Subcutaneous abdominal adipose tissue (tissue), 5 donors: ENCODE results near the gene TMLHE.
"Not testable (repeated sequence)": the region's sequence is repeated elsewhere in the genome, so short reads cannot be mapped to it uniquely, and the experiment has no call there.

Source experiments
- H3K27ac ChIP-seq: one replicate; pipeline ENCODE4 v1.7.0; 2013; ENCODE audit warnings: low read depth, mild to moderate bottlenecking, inconsistent platforms, low read length, moderate library complexity
- H3K27me3 ChIP-seq, 5 donors: one replicate each; pipeline ENCODE4 v1.7.0; 2013; ENCODE audit warnings: low read length in 5 of 5, inconsistent platforms in 1 of 5; ENCODE audit not compliant: control insufficient read depth in 5 of 5, insufficient read depth in 4 of 5
- H3K36me3 ChIP-seq, 5 donors: one replicate each; pipeline ENCODE4 v1.7.0; 2013; ENCODE audit warnings: low read length in 5 of 5; ENCODE audit not compliant: control insufficient read depth in 5 of 5, insufficient read depth in 5 of 5
- H3K4me1 ChIP-seq, 5 donors: one replicate each; pipeline ENCODE4 v1.7.0; 2013; ENCODE audit warnings: low read length in 5 of 5, mild to moderate bottlenecking in 3 of 5, moderate library complexity in 1 of 5; ENCODE audit not compliant: control insufficient read depth in 5 of 5, insufficient read depth in 5 of 5
- H3K4me3 ChIP-seq, 5 donors: one replicate each; pipeline ENCODE4 v1.7.0; 2013; ENCODE audit warnings: low read length in 5 of 5, low read depth in 1 of 5
- H3K9ac ChIP-seq, 5 donors: one replicate each; pipeline ENCODE4 v1.7.0; 2013; ENCODE audit warnings: low read length in 5 of 5, mild to moderate bottlenecking in 4 of 5, moderate library complexity in 3 of 5
- H3K9me3 ChIP-seq, 5 donors: one replicate each; pipeline ENCODE4 v1.7.0; 2013; ENCODE audit warnings: low read length in 5 of 5; ENCODE audit not compliant: control insufficient read depth in 5 of 5
- donor health status: healthy.
- donor health status: healthy.
- donor health status: healthy.
- donor health status: healthy.
- donor health status: healthy.

The TMLHE gene

GRCh38 chrX:155613927-155614559, 1.3 kb upstream of the TMLHE start:
- Histone ChIP-seq H3K27ac (no peak overlapping the region), H3K36me3 (no peaks in the 10 kb centered on the region), H3K9me3 (peaks cover 0 to 10% (median 2%) of the 10 kb centered on the region in 5 donors), H3K9ac (no peak overlapping the region), H3K4me1 (peaks cover 0 to 15% (median 13%) of the 10 kb centered on the region in 5 donors), H3K4me3 (no peak overlapping the region), H3K27me3 (no peaks in the 10 kb centered on the region)

DNA sequence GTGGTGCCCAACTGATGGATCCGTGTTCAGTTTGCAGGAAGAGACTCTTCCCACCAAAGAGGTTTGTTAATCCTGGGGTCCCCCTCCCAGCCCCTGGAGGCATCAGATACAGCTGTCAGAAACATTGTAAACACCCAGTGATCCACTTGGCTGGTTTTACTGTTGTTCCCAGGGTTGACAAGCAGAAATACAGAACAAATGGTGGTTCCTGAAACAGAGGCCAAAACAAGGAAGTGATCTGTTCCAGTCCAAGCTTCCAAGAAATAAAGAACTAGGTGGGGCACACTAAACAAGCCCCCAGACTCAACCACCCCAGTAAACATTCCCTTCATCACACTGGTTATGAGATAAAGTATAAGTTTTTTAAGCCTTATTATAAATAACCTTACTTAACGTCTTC, 1.4 kb downstream of the TMLHE start:
- no peaks in the 10 kb centered on the region for H3K36me3 ChIP-seq
- peak overlapping the region in 4 of 5 donors; percentile 16 to 89 (median 82) for H3K4me3 ChIP-seq
- H3K27me3 ChIP-seq, result no peaks in the 10 kb centered on the region
- H3K9ac ChIP-seq, result peak overlapping the region in 4 of 5 donors; percentile 90 to 99 (median 92)
- H3K9me3 ChIP-seq, result peaks cover 0 to 4% (median 2%) of the 10 kb centered on the region in 5 donors
- H3K27ac ChIP-seq, result peak overlapping the region; percentile 88
- H3K4me1 ChIP-seq, result peaks cover 0 to 15% (median 13%) of the 10 kb centered on the region in 5 donors

DNA sequence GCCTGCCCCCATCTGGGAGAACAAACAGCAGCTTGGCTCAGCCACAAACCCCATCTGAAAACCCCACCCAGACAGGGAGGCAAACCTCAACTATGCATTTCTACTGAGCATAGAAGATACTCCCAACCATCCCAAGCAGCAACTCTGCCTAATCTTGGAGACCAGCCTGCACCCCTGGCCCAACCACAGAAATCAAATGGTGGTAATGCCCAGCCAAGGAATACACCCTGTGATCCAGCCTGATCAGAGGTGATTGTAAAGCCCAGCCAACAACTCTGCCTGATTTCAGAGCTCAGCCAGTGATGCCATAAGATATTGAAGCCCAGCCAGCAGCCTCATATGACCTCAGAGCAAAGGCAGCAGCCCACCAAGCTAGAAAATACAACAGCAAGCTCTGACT, 19.8 kb downstream of the TMLHE start:
- H3K9me3 ChIP-seq, result peaks cover 8 to 30% (median 25%) of the 10 kb centered on the region in 5 donors

GRCh38 chrX:155592331-155592730, 20.4 kb downstream of the TMLHE start:
- H3K27me3 ChIP-seq, result no peaks in the 10 kb centered on the region
- no peak overlapping the region for H3K9ac ChIP-seq
- peaks cover 10 to 34% (median 25%) of the 10 kb centered on the region in 5 donors for H3K9me3 ChIP-seq
- H3K27ac ChIP-seq, result no peak overlapping the region
- no peaks in the 10 kb centered on the region for H3K4me1 ChIP-seq
- no peak overlapping the region for H3K4me3 ChIP-seq
- H3K36me3 ChIP-seq, result peaks cover 0 to 5% (median 0%) of the 10 kb centered on the region in 5 donors

More for the DNA sequence above, 19.8 kb downstream of the TMLHE start:
- H3K9ac ChIP-seq, result no peak overlapping the region
- H3K27me3 ChIP-seq, result no peaks in the 10 kb centered on the region
- H3K27ac ChIP-seq, result no peak overlapping the region
- H3K36me3 ChIP-seq, result peaks cover 0 to 3% (median 0%) of the 10 kb centered on the region in 5 donors
- H3K4me3 ChIP-seq, result no peak overlapping the region
- no peaks in the 10 kb centered on the region for H3K4me1 ChIP-seq

- H3K36me3 ChIP-seq, result no peaks in the 10 kb centered on the region
- no peaks in the 10 kb centered on the region for H3K4me1 ChIP-seq
These were observed 35.1 kb downstream of the TMLHE start for GRCh38 chrX:155577682-155578081.

GRCh38 chrX:155563099-155563498, 49.7 kb downstream of the TMLHE start:
- Histone ChIP-seq H3K4me3 (no peak overlapping the region), H3K36me3 (no peaks in the 10 kb centered on the region), H3K9ac (no peak overlapping the region), H3K27me3 (no peaks in the 10 kb centered on the region), H3K27ac (no peak overlapping the region), H3K9me3 (no peaks in the 10 kb centered on the region), H3K4me1 (no peaks in the 10 kb centered on the region)

More at GRCh38 chrX:155577682-155578081, 35.1 kb downstream of the TMLHE start:
- Histone ChIP-seq H3K9ac (no peak overlapping the region), H3K9me3 (peaks cover 0 to 9% (median 3%) of the 10 kb centered on the region in 5 donors), H3K4me3 (no peak overlapping the region), H3K27me3 (no peaks in the 10 kb centered on the region), H3K27ac (no peak overlapping the region)

DNA sequence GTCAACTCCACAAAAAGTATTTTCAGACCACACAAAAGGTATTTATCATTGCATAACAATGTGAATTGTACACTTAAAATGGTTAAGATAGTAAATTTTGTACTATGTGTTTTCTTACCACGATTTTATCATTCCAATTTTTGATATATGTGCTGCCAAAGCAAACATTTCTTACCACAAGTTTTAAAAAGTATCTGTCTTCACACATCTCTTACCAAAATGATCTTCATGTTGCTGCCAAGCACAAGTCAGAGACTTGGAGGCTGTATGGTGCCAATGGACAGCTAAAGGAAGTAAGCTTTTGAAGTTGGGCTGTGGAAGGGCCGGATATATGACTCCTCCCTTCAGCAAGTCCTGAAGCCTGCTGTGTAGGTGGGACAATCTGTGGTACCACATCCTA, 67.9 kb downstream of the TMLHE start:
- Histone ChIP-seq H3K4me3 (no peak overlapping the region), H3K4me1 (no peaks in the 10 kb centered on the region), H3K36me3 (peaks cover 6 to 20% (median 8%) of the 10 kb centered on the region in 5 donors), H3K27ac (no peak overlapping the region), H3K9me3 (peaks cover 2 to 21% (median 14%) of the 10 kb centered on the region in 5 donors), H3K9ac (no peak overlapping the region), H3K27me3 (no peaks in the 10 kb centered on the region)

- Histone ChIP-seq H3K9me3 (peaks cover 0 to 4% (median 0%) of the 10 kb centered on the region in 5 donors), H3K9ac (no peak overlapping the region), H3K27ac (no peak overlapping the region), H3K36me3 (peaks cover 0 to 14% (median 0%) of the 10 kb centered on the region in 5 donors), H3K27me3 (no peaks in the 10 kb centered on the region), H3K4me1 (no peaks in the 10 kb centered on the region), H3K4me3 (no peak overlapping the region)
These were observed 76.9 kb downstream of the TMLHE start for GRCh38 chrX:155535866-155536265.

DNA sequence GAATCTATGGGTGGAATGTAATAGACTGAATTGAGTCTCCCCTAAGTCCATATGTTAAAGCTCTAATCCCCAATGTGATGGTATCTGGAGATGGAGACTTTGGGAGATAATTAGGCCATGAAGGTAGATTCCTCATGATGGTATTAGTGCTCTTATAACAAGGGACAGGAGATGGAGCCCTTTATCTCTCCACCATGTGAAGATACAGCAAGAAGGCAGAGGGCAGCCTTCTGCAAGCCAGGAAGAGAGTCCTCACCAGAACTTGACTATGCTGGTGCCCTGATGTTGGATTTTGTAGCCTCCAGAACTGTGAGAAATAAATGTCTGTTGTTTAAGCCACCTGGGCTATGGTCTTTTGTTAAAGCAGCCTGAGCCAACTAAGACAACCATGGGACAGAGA, 78.0 kb downstream of the TMLHE start:
- Histone ChIP-seq H3K9ac (no peak overlapping the region), H3K9me3 (peaks cover 0 to under 1% (median 0%) of the 10 kb centered on the region in 5 donors), H3K4me3 (no peak overlapping the region), H3K27ac (no peak overlapping the region), H3K27me3 (no peaks in the 10 kb centered on the region), H3K36me3 (peaks cover 0 to 14% (median 0%) of the 10 kb centered on the region in 5 donors), H3K4me1 (no peaks in the 10 kb centered on the region)

- H3K4me3 ChIP-seq, result not testable (repeated sequence)
These were observed 85.7 kb downstream of the TMLHE start for GRCh38 chrX:155527023-155527422.

More at GRCh38 chrX:155527023-155527422, 85.7 kb downstream of the TMLHE start:
- not testable (repeated sequence) for H3K27me3 ChIP-seq, H3K4me1 ChIP-seq, H3K27ac ChIP-seq, H3K9ac ChIP-seq
- Histone ChIP-seq H3K36me3 (peaks cover 7 to 22% (median 11%) of the 10 kb centered on the region in 5 donors), H3K9me3 (peaks cover 0 to 21% (median 12%) of the 10 kb centered on the region in 5 donors)
